ENCODE results near the gene KRCC1. TPM values are rescaled to one million over a fixed set of nuclear protein-coding genes. Genes with fewer than 3 reads are reported as not detected.
"Not testable (repeated sequence)": the region's sequence is repeated elsewhere in the genome, so short reads cannot be mapped to it uniquely, and the experiment has no call there.

KRCC1 gene
- total RNA-seq, 1 donor from 2014 or later, result 20.7 TPM

GRCh38 chr2:88005776-88006175, 49.8 kb downstream of the KRCC1 start:
- Mint-ChIP-seq H3K4me1 (peaks cover 2% of the 10 kb centered on the region), H3K4me3 (no peak overlapping the region), H3K9me3 (no peaks in the 10 kb centered on the region), H3K36me3 (no peaks in the 10 kb centered on the region), H3K27ac (no peak overlapping the region), H3K27me3 (ENCODE audit: low read depth) (peaks cover 6% of the 10 kb centered on the region)
- TF ChIP-seq CTCF (IDR thresholded peaks at IDR 0.05; ENCODE audit: unreplicated experiment), result no peak
- no peak for DNase-seq (ENCODE audit: low spot score in 2 of 2, unreplicated experiment in 2 of 2)

GRCh38 chr2:88003074-88003755, 52.4 kb downstream of the KRCC1 start:
- H3K9me3 Mint-ChIP-seq, result no peaks in the 10 kb centered on the region
- peaks cover 6% of the 10 kb centered on the region for H3K27me3 Mint-ChIP-seq (ENCODE audit: low read depth)
- no peak for DNase-seq (ENCODE audit: low spot score in 2 of 2, unreplicated experiment in 2 of 2)

GRCh38 chr2:88002359-88002707, 53.2 kb downstream of the KRCC1 start:
- Mint-ChIP-seq H3K27me3 (ENCODE audit: low read depth) (peaks cover 6% of the 10 kb centered on the region), H3K9me3 (no peaks in the 10 kb centered on the region), H3K4me3 (no peak overlapping the region), H3K36me3 (no peaks in the 10 kb centered on the region), H3K27ac (no peak overlapping the region), H3K4me1 (peaks cover 2% of the 10 kb centered on the region)
- no peak for DNase-seq (ENCODE audit: low spot score in 2 of 2, unreplicated experiment in 2 of 2)
- no peak for TF ChIP-seq CTCF (IDR thresholded peaks at IDR 0.05; ENCODE audit: unreplicated experiment)

More at GRCh38 chr2:88003074-88003755, 52.4 kb downstream of the KRCC1 start:
- Mint-ChIP-seq H3K4me3 (peak overlapping the region; percentile 8), H3K27ac (peak overlapping the region; percentile 25), H3K4me1 (peaks cover 2% of the 10 kb centered on the region), H3K36me3 (no peaks in the 10 kb centered on the region)
- no peak for TF ChIP-seq CTCF (IDR thresholded peaks at IDR 0.05; ENCODE audit: unreplicated experiment)

- not testable (repeated sequence) for H3K27ac Mint-ChIP-seq; H3K27me3 Mint-ChIP-seq (ENCODE audit: low read depth); DNase-seq (ENCODE audit: low spot score in 2 of 2, unreplicated experiment in 2 of 2); H3K4me1 Mint-ChIP-seq; H3K36me3 Mint-ChIP-seq; H3K9me3 Mint-ChIP-seq; H3K4me3 Mint-ChIP-seq
Observed at GRCh38 chr2:88000474-88000873, 55.1 kb downstream of the KRCC1 start.

GRCh38 chr2:87996570-87996969, 59.0 kb downstream of the KRCC1 start:
- H3K9me3 Mint-ChIP-seq, result no peaks in the 10 kb centered on the region
- no peak overlapping the region for H3K27ac Mint-ChIP-seq
- no peaks in the 10 kb centered on the region for H3K36me3 Mint-ChIP-seq
- H3K4me1 Mint-ChIP-seq, result no peaks in the 10 kb centered on the region
- H3K27me3 Mint-ChIP-seq (ENCODE audit: low read depth), result no peaks in the 10 kb centered on the region
- DNase-seq (ENCODE audit: low spot score in 2 of 2, unreplicated experiment in 2 of 2), result no peak
- TF ChIP-seq CTCF (IDR thresholded peaks at IDR 0.05; ENCODE audit: unreplicated experiment), result no peak
- H3K4me3 Mint-ChIP-seq, result no peak overlapping the region

- no peak for TF ChIP-seq CTCF (IDR thresholded peaks at IDR 0.05; ENCODE audit: unreplicated experiment)
Observed at GRCh38 chr2:87995756-87996155, 59.8 kb downstream of the KRCC1 start.

GRCh38 chr2:87994304-87994850, 61.2 kb downstream of the KRCC1 start:
- H3K4me1 Mint-ChIP-seq; DNase-seq (ENCODE audit: low spot score in 2 of 2, unreplicated experiment in 2 of 2); H3K27me3 Mint-ChIP-seq (ENCODE audit: low read depth); H3K4me3 Mint-ChIP-seq; H3K36me3 Mint-ChIP-seq; H3K9me3 Mint-ChIP-seq: not testable (repeated sequence)
- peak overlapping the region; percentile 39 for H3K27ac Mint-ChIP-seq

More at GRCh38 chr2:87995756-87996155, 59.8 kb downstream of the KRCC1 start:
- Mint-ChIP-seq H3K4me3 (no peak overlapping the region), H3K27ac (no peak overlapping the region), H3K27me3 (ENCODE audit: low read depth) (no peaks in the 10 kb centered on the region), H3K9me3 (no peaks in the 10 kb centered on the region), H3K4me1 (no peaks in the 10 kb centered on the region), H3K36me3 (no peaks in the 10 kb centered on the region)
- no peak for DNase-seq (ENCODE audit: low spot score in 2 of 2, unreplicated experiment in 2 of 2)

- not testable (repeated sequence) for DNase-seq (ENCODE audit: low spot score in 2 of 2, unreplicated experiment in 2 of 2); H3K4me1 Mint-ChIP-seq; H3K27me3 Mint-ChIP-seq (ENCODE audit: low read depth); H3K4me3 Mint-ChIP-seq; H3K27ac Mint-ChIP-seq; H3K36me3 Mint-ChIP-seq; H3K9me3 Mint-ChIP-seq
Observed at GRCh38 chr2:87992569-87992968, 63.0 kb downstream of the KRCC1 start.

- not testable (repeated sequence) for H3K4me3 Mint-ChIP-seq; H3K9me3 Mint-ChIP-seq; DNase-seq (ENCODE audit: low spot score in 2 of 2, unreplicated experiment in 2 of 2); H3K27ac Mint-ChIP-seq; H3K4me1 Mint-ChIP-seq; H3K27me3 Mint-ChIP-seq (ENCODE audit: low read depth); H3K36me3 Mint-ChIP-seq
Observed at GRCh38 chr2:87987473-87987872, 68.1 kb downstream of the KRCC1 start.
